Stimulated activated CD4-positive, alpha-beta T cell treated with anti-CD3 and anti-CD28 coated beads, Interleukin-1b, Interleukin-23, amount 100 ng/mL, for 4 hours (primary cell): ENCODE data around the gene SYNE2.
"Not testable (repeated sequence)": the region's sequence is repeated elsewhere in the genome, so short reads cannot be mapped to it uniquely, and the experiment has no call there.

ENCODE experiments used
- DNase-seq, 2 donors: peaks; one replicate each; pipeline ENCODE4 v3.0.0-alpha.2; 2020; ENCODE audit warnings: low read depth in 2 of 2

Gene SYNE2

GRCh38 chr14:64012003-64012402 lies 159.2 kb downstream of the SYNE2 start:
- DNase-seq: no peak

DNA sequence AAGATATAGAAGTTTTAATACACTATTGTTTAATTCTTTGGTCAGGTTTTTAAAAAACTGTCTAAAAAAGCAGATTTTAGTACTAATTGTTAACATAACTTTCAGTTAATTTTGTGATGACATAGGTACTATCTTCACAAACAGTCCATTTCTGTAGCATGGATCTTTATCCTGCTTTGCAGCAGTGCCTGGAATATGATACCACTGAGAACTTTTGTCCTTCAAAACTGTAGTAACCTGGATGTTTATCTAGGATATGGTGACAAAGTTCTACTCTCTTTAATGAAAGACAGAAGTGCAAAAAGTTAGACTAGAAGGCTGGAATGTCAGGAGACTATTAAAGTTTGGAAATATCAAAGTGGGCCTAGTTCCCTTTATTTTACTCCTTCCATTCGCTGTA lies 159.9 kb downstream of the SYNE2 start:
- no peak for DNase-seq

GRCh38 chr14:64025479-64025878 lies 172.7 kb downstream of the SYNE2 start:
- DNase-seq: no peak

- DNase-seq: no peak
These were observed 173.8 kb downstream of the SYNE2 start for GRCh38 chr14:64026600-64026999.

DNA sequence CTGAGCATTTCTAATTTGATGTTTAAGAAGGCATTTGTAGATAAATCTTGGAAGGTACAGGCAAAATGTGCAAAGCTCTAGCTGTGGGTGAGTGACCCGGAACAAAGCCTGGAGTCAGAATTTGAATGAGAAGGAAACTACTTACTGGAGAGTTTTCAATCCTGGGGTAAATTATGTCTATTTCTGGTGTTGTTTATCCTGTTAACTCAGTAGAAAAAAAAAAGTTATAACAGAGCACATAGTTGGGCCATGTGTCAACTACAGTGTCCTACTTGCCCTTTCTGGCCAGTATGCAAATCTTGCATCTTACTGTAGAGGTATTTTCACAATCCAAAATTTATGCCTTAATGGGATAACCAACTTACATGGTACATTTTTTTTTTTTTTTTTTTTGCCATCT lies 182.3 kb downstream of the SYNE2 start:
- no peak for DNase-seq

GRCh38 chr14:64037869-64038745 lies 185.3 kb downstream of the SYNE2 start:
- not testable (repeated sequence) for DNase-seq

DNA sequence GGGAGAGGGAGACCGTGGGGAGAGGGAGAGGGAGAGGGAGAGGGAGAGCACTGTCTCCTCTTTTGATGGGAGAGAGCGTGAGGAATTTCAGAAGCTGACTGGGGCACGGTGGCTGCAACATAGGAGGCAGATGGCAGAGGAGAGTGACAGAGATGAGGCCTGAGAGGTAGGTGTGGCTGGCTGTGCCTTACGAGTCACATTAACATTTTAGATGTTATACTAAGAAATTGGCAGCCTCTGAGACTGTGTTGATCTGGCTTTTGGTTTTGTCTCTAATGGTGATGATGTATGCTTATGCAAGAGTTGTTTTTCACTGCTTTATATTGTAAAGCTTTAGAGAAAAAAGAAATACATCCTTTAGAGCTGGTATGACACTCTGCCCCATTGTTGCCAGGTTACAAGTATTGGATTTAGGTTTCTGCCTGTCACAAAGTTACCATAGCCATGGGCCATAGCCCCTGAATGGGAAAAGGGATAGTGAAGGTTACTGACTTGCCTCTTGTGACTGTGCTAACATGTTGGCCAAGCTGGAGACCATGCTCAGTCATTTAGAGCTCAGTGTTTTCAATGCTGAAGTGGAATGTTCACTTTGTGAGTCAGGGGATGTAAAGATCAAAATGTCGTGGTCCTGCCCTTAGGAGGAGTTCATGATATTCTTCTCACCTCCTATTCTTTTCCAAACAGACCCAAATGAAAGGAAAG lies 186.2 kb downstream of the SYNE2 start:
- no peak for DNase-seq

DNA sequence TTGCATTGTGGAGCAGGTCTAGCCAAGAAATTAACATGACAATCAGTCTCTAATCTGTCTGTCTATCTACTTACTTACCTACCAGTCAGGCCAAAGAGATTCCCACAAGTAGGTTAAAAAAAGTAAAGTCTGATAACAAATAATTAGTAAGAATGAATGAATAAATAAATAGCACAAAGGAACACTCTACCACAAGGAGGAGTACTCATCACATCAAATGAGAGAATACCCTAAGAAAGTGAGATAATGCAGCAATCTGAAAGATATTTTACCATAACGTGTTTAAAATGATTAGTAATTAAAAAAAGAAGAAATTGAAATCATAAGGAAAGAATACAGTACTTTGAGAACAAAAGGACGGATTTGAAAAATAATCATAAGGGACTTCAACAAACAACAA lies 187.2 kb downstream of the SYNE2 start:
- DNase-seq: no peak

DNA sequence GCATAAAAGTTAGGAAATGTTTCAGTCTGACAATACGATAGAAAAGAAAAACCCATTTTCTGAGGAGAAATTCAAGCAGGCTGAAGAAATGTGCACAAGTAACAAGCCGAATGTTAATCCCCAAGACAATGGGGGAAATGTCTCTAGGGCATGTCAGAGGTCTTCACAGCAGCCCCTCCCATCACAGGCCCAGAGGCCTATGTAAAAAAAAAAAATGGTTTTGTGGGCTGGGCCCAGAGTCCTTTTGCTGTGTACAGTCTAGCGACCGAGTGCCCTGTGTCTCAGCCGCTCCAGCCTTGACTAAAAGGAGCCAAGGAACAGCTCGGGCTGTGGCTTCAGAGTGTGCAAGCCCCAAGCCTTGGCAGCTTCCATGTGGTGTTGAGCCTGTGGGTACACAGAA lies 190.5 kb downstream of the SYNE2 start:
- DNase-seq: not testable (repeated sequence)

DNA sequence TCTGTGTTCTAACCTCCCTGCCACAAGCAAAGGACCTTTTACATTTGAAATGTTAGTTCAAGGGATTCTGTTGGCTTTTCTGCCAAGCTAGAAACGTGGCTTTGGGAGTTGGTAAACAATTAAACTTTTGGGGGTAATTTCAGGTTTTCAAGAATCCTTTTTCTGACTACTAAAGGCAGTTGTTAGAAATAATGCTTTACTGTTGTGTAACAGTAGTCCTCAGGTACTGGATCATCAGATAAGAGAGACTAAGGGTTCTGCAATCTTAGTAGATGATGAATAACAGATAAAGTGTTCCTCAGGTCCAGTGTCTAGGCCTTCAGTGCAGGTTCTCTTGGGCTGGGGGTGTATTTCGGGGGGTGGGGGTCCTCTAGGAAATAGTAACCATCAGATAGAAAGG lies 192.3 kb downstream of the SYNE2 start:
- DNase-seq: no peak

- no peak for DNase-seq
These were observed 197.0 kb downstream of the SYNE2 start for GRCh38 chr14:64049616-64050381.

- no peak for DNase-seq
These were observed 201.2 kb downstream of the SYNE2 start for GRCh38 chr14:64053694-64054669.

GRCh38 chr14:64059454-64060198 lies 206.8 kb downstream of the SYNE2 start:
- no peak for DNase-seq

DNA sequence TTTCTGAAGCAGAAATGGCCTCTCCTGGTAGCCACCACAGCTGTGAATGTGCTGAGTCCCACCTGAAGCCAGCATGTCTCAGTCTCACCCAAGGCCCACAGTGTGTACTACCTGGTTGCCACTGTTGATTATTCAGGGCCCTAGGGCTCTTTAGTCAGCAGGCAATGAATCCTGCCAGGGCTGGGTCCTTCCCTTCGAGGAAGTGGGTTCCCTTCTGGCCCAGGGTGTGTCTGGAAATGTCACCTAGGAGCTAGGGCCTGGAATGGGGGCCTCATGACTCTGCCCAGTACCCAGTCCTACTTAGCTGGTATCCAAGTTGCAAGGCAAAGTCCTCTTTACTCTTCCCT lies 207.4 kb downstream of the SYNE2 start:
- no peak for DNase-seq

GRCh38 chr14:64060648-64061096 lies 207.9 kb downstream of the SYNE2 start:
- DNase-seq: no peak

DNA sequence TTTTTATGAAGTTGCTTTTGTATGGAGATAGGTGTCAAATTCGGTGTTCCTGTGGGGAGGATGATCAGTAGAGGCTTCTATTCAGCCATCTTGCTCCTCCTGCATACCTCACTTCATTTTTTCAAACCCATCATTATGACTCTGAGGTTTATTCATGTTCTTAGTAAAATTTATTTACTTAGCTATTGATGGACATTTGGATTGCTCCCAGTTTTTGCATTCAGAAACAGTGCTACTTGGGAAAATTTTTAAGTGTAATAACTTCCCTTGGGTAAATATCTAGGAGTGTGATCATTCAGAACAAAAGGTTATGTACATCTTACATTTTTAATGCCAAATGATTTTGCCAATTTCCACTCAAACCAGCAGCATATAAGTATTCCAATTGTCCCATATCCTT lies 208.3 kb downstream of the SYNE2 start:
- DNase-seq: no peak

- no peak for DNase-seq
These were observed 208.9 kb downstream of the SYNE2 start for GRCh38 chr14:64061706-64062105.

GRCh38 chr14:64062381-64063115 lies 209.7 kb downstream of the SYNE2 start:
- DNase-seq: no peak

DNA sequence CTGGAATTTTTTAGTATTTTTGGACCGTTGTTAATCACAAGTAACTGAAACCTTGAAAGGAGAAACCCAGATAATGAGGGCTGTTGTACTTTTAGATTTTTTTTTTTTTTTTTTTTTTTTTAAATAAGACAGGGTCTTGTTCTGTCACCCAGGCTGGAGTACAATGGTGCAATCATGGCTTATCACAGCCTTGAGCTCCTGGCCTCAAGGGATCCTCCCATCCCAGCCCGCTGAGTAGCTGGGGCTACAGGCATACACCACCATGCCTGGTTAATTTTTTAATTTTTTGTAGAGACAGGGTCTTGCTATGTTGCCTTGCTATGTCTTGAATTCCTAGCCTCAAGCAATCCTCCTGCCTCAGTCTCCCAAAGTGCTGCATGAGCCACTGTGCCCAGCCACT lies 211.6 kb downstream of the SYNE2 start:
- DNase-seq: no peak
